AG04450 (cell line): ENCODE data around the gene CDH5. TPM values are rescaled to one million over a fixed set of nuclear protein-coding genes. Genes with fewer than 3 reads are reported as not detected.

Experiments
- CTCF ChIA-PET: fragments of 300-600, 350-600 bp; formaldehyde crosslinking; extraction: SDS; loops from one replicate; lab custom pipeline; 2022; ENCODE audit warnings: antibody characterized with exemption, inconsistent platforms; lab: Charles Lee
- POLR2A ChIA-PET: fragments of 350-600 bp; formaldehyde crosslinking; extraction: SDS; loops from one replicate; lab custom pipeline; 2021; ENCODE audit warnings: antibody characterized with exemption, inconsistent platforms; lab: Yijun Ruan, JAX
- DNase-seq: peaks from one replicate; pipeline ENCODE4 v3.0.0-alpha.2; 2011; ENCODE audit warnings: low read depth, low spot score
- H3K27ac ChIP-seq: one replicate; pipeline ENCODE4 v1.5.1; 2012; ENCODE audit warnings: low read depth, low read length, control low read depth
- H3K27me3 ChIP-seq: one replicate; pipeline ENCODE4 v1.6.0; 2012; ENCODE audit warnings: low read length; ENCODE audit not compliant: control insufficient read depth, insufficient read depth
- H3K4me3 ChIP-seq: 2 replicates; pipeline ENCODE4 v1.5.1; 2011; ENCODE audit warnings: mild to moderate bottlenecking, low read depth, low read length, control low read depth
- H3K9me3 ChIP-seq: 2 replicates; pipeline ENCODE4 v1.5.1; 2012; ENCODE audit warnings: low read length; ENCODE audit not compliant: control insufficient read depth, insufficient read depth
- polyA plus RNA-seq: library from polyadenylated mRNA; depleted of rRNA; stranded (reverse); fragments of >200 nt; gene quantifications from 2 replicates; pipeline ENCODE4 v1.2.3, GENCODE V29; 2011
- TF ChIP-seq, protein P1 (sequence below): IDR thresholded peaks from 2 replicates; pipeline ENCODE4 v1.5.1; 2011; ENCODE audit warnings: low read depth, low read length, control low read depth, inconsistent platforms

Gene CDH5
- polyA plus RNA-seq, 1 experiment = not detected

GRCh38 chr16:66439051-66439730, 72.7 kb downstream of the CDH5 start:
- H3K27ac ChIP-seq = no peak overlapping the region
- H3K27me3 ChIP-seq = peaks cover 42% of the 10 kb centered on the region
- CTCF ChIA-PET = no interaction called here
- no peak for DNase-seq
- no peak overlapping the region for H3K4me3 ChIP-seq
- no peaks in the 10 kb centered on the region for H3K9me3 ChIP-seq
- TF ChIP-seq, protein P1, sequence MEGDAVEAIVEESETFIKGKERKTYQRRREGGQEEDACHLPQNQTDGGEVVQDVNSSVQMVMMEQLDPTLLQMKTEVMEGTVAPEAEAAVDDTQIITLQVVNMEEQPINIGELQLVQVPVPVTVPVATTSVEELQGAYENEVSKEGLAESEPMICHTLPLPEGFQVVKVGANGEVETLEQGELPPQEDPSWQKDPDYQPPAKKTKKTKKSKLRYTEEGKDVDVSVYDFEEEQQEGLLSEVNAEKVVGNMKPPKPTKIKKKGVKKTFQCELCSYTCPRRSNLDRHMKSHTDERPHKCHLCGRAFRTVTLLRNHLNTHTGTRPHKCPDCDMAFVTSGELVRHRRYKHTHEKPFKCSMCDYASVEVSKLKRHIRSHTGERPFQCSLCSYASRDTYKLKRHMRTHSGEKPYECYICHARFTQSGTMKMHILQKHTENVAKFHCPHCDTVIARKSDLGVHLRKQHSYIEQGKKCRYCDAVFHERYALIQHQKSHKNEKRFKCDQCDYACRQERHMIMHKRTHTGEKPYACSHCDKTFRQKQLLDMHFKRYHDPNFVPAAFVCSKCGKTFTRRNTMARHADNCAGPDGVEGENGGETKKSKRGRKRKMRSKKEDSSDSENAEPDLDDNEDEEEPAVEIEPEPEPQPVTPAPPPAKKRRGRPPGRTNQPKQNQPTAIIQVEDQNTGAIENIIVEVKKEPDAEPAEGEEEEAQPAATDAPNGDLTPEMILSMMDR = no peak
- POLR2A ChIA-PET = no interaction called here

- TF ChIP-seq, protein P1 = no peak
- ChIA-PET POLR2A (no interaction called here), CTCF (no interaction called here)
- H3K4me3 ChIP-seq = no peak overlapping the region
- H3K9me3 ChIP-seq = no peaks in the 10 kb centered on the region
- no peak for DNase-seq
- no peak overlapping the region for H3K27ac ChIP-seq
- H3K27me3 ChIP-seq = peaks cover 41% of the 10 kb centered on the region
Measured at GRCh38 chr16:66440271-66440802, 73.8 kb downstream of the CDH5 start.

GRCh38 chr16:66440970-66441369, 74.5 kb downstream of the CDH5 start:
- CTCF ChIA-PET = no interaction called here
- Histone ChIP-seq H3K27ac (no peak overlapping the region), H3K4me3 (no peak overlapping the region), H3K9me3 (no peaks in the 10 kb centered on the region), H3K27me3 (peaks cover 44% of the 10 kb centered on the region)
- DNase-seq = no peak
- POLR2A ChIA-PET = no interaction called here
- TF ChIP-seq, protein P1 = no peak

DNA sequence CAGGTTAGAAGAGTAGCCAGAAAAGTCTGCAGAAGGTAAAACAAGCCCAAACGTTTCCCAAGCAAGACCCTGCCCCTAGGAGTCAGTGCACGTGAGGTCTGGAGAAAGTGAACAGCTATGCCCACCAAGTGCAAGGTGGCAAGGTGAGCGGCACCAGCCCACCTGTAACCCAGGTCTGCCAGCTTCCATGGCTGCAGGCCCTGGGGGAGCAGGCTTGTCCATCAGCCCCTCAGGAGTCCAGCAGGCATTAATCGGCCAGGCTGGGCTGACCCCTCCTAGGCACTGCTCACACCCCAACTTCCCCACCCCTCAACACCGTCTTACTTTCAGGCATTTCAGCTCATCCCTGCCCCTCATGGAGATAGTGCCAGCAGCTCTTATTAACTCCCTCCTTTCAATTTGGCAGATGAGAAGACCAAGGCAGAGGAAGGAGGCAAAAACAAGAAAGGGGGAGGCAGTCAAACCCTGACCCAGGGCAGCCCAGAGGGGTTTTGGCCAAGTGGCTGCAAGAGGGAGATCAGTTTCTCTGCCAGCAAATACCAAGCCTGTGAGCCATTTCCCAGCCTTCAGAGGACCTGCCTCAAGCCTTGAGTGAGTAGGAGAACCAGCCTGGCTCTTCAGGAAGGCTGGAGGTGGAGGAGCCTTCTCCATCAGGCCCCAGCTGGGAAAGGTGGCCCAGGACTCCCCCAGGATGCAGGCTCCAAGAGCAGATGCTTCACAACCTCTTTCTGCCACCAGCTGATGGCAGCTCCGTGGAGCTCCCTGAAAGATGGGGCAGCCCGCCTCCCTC, 75.3 kb downstream of the CDH5 start:
- ChIA-PET CTCF (no interaction called here), POLR2A (no interaction called here)
- no peak overlapping the region for H3K27ac ChIP-seq
- no peak for DNase-seq
- H3K4me3 ChIP-seq = no peak overlapping the region
- TF ChIP-seq, protein P1 = no peak
- H3K27me3 ChIP-seq = peaks cover 50% of the 10 kb centered on the region
- no peaks in the 10 kb centered on the region for H3K9me3 ChIP-seq
